ENCODE measurements around the gene SEC14L1. TPM values are rescaled to one million over a fixed set of nuclear protein-coding genes. Genes with fewer than 3 reads are reported as not detected.

The SEC14L1 gene
- total RNA-seq, 1 experiment from 2014 or later, result 58.6 TPM

GRCh38 chr17:77186141-77186604, 45.4 kb downstream of the SEC14L1 start:
- no peak for TF ChIP-seq CTCF (conservative IDR thresholded peaks at IDR 0.05)
- Histone ChIP-seq H3K9ac (ENCODE audit: extremely low read depth, insufficient read length, low read length) (no peak overlapping the region), H3K27ac (ENCODE audit: insufficient read length, low read depth, low read length) (no peak overlapping the region), H3K79me1 (ENCODE audit: insufficient read depth, low read depth, low read length, poor library complexity, severe bottlenecking) (no peaks in the 10 kb centered on the region), H3K14ac (ENCODE audit: insufficient read depth, low read length) (no peak overlapping the region), H3K9me3 (ENCODE audit: control insufficient read depth, low read depth, low read length) (no peaks in the 10 kb centered on the region), H2BK12ac (ENCODE audit: insufficient read length, low read depth, low read length) (no peak overlapping the region), H4K5ac (ENCODE audit: insufficient read length, low read depth, low read length) (no peak overlapping the region), H2BK120ac (ENCODE audit: low read depth, low read length, poor library complexity, severe bottlenecking) (no peak overlapping the region), H2BK15ac (ENCODE audit: low read depth, low read length) (no peak overlapping the region), H3K56ac (ENCODE audit: insufficient read length, low read depth, low read length) (no peak overlapping the region), H2AFZ (ENCODE audit: low read length) (no peak overlapping the region), H3K4ac (ENCODE audit: low read depth, low read length) (no peak overlapping the region), H4K8ac (replicated peaks; ENCODE audit: insufficient read length, low read depth, low read length) (no peak overlapping the region), H3K4me1 (ENCODE audit: insufficient read depth, low read length) (no peaks in the 10 kb centered on the region), H3K27me3 (ENCODE audit: insufficient read depth, low read length) (no peaks in the 10 kb centered on the region), H2AK5ac (ENCODE audit: insufficient read length, low read length) (no peak overlapping the region), H4K20me1 (ENCODE audit: control insufficient read depth, insufficient read depth, insufficient read length) (no peaks in the 10 kb centered on the region), H3K4me2 (ENCODE audit: insufficient read depth, insufficient read length, low read length) (no peak overlapping the region), H2BK20ac (ENCODE audit: low read depth, low read length, poor library complexity, severe bottlenecking) (no peak overlapping the region), H2BK5ac (ENCODE audit: insufficient read length, low read length) (no peak overlapping the region), H3K23ac (ENCODE audit: insufficient read length, low read depth, low read length) (no peak overlapping the region), H3K23me2 (ENCODE audit: insufficient read length, low read depth, low read length, poor library complexity, severe bottlenecking) (no peaks in the 10 kb centered on the region), H4K91ac (ENCODE audit: insufficient read length, low read depth, low read length) (no peak overlapping the region), H3K79me2 (ENCODE audit: insufficient read depth, low read length) (peaks cover 2% of the 10 kb centered on the region; the same call in 1 of the 2 replicates), H3K18ac (ENCODE audit: insufficient read length, low read depth, low read length) (no peak overlapping the region), H3T11ph (ENCODE audit: low read length) (no peak overlapping the region)
- no peaks in the 10 kb centered on the region for H3K9me3 Mint-ChIP-seq
- WGBS (ENCODE audit: extremely low coverage, insufficient read length, low lambda C conversion rate), result no CpG with 5 or more reads among the region's 13 CpGs
- no peak overlapping the region for H3K4me3 Mint-ChIP-seq
- no peak overlapping the region for H3K27ac Mint-ChIP-seq
- H3K27me3 Mint-ChIP-seq (ENCODE audit: low read depth), result no peaks in the 10 kb centered on the region
- H3K36me3 Mint-ChIP-seq (ENCODE audit: insufficient read depth in 1 of 3, low read depth in 3 of 3), result peaks cover under 1 to 5% (median 2%) of the 10 kb centered on the region in 3 experiments; a peak in 4 of 7 replicates
- DNase-seq, result no peak
- H3K4me1 Mint-ChIP-seq, result peaks cover 11% of the 10 kb centered on the region in 2 experiments
